B cell (primary cell): ENCODE measurements around the gene NOL4L. TPM values are rescaled to one million over a fixed set of nuclear protein-coding genes. Genes with fewer than 3 reads are reported as not detected.

Experiments
- ATAC-seq: fragments of 200-7000 bp; cut with Tn5 transposase; one replicate; pipeline ENCODE4 v1.10.0; 2021; ENCODE audit warnings: low read depth, mild to moderate bottlenecking, moderate number of reproducible peaks, moderate library complexity
- CTCF ChIA-PET: fragments of 350-600 bp; sonication (Branson Sonifier 250); formaldehyde crosslinking; loops from one replicate; lab custom pipeline; 2021; ENCODE audit warnings: antibody characterized with exemption, inconsistent platforms; lab: Charles Lee
- POLR2A ChIA-PET: fragments of 350-600 bp; sonication (Branson Sonifier 250); formaldehyde crosslinking; loops from one replicate; lab custom pipeline; 2021; ENCODE audit warnings: antibody characterized with exemption; lab: Charles Lee
- DNase-seq: peaks from one replicate; pipeline ENCODE4 v3.0.0; 2013
- H2AFZ ChIP-seq: 2 replicates; pipeline ENCODE4 v1.6.1; 2012; ENCODE audit warnings: mild to moderate bottlenecking, low read depth, low read length; ENCODE audit not compliant: insufficient read depth, poor library complexity, severe bottlenecking
- H3K27ac ChIP-seq, 2 donors: 1 replicate in 1 of 2; 2 replicates in 1 of 2; pipeline ENCODE4 v1.5.1; 2012 to 2013; ENCODE audit warnings: low read length in 2 of 2, mild to moderate bottlenecking in 2 of 2, moderate library complexity in 1 of 2
- H3K27me3 ChIP-seq, 4 experiments: fragments of 200-600 bp in 1 of 4; sonication (generic) in 1 of 4; replicated peaks in 1 of 4; 1 replicate in 2 of 4; 2 replicates in 2 of 4; pipeline versions ENCODE4 v1.6.1 to v1.7.0; 2013 to 2016; ENCODE audit warnings: low read length in 3 of 4, mild to moderate bottlenecking in 2 of 4, mixed read lengths in 1 of 4, moderate library complexity in 1 of 4; ENCODE audit not compliant: insufficient read depth in 4 of 4, control insufficient read depth in 3 of 4; ENCODE audit errors: control extremely low read depth in 1 of 4
- H3K36me3 ChIP-seq, 2 experiments: replicated peaks in 1 of 2; 1 replicate in 1 of 2; 2 replicates in 1 of 2; pipeline versions ENCODE4 v1.6.1 to v1.7.1; 2013; ENCODE audit warnings: low read length in 1 of 2; ENCODE audit not compliant: insufficient read depth in 2 of 2, control insufficient read depth in 1 of 2; ENCODE audit errors: control extremely low read depth in 1 of 2, extremely low read depth in 1 of 2
- H3K4me1 ChIP-seq, 2 donors: fragments of 200-600 bp in 1 of 2; sonication (generic) in 1 of 2; 1 replicate in 1 of 2; 2 replicates in 1 of 2; pipeline versions ENCODE4 v1.5.1 to v1.6.1; 2013 to 2017; ENCODE audit warnings: low read length in 2 of 2; ENCODE audit not compliant: control insufficient read depth in 2 of 2, insufficient read depth in 2 of 2
- H3K4me2 ChIP-seq: replicated peaks from 2 replicates; pipeline ENCODE3; 2012; ENCODE audit warnings: mild to moderate bottlenecking, low read depth, low read length; ENCODE audit not compliant: poor library complexity, severe bottlenecking
- H3K4me3 ChIP-seq, 5 experiments: fragments of 200-600 bp in 1 of 5; sonication (generic) in 1 of 5; 1 replicate in 3 of 5; 2 replicates in 2 of 5; pipeline versions ENCODE4 v1.5.1 to v1.7.0; 2011 to 2016; ENCODE audit warnings: low read length in 4 of 5, mild to moderate bottlenecking in 4 of 5, low read depth in 2 of 5, control low read depth in 1 of 5, moderate library complexity in 1 of 5; ENCODE audit not compliant: insufficient read depth in 1 of 5; ENCODE audit errors: control extremely low read depth in 1 of 5, extremely low read depth in 1 of 5
- H3K79me2 ChIP-seq: fragments of 200-600 bp; sonication (generic); one replicate; pipeline ENCODE4 v1.6.0; 2016; ENCODE audit warnings: low read length; ENCODE audit not compliant: control insufficient read depth, insufficient read depth
- H3K9ac ChIP-seq: fragments of 200-600 bp; sonication (generic); 2 replicates; pipeline ENCODE4 v1.6.1; 2017; ENCODE audit warnings: mild to moderate bottlenecking, low read length, moderate library complexity
- H3K9me3 ChIP-seq, 3 donors: one replicate each; pipeline versions ENCODE4 v1.6.1 to v1.7.1; 2013; ENCODE audit warnings: low read length in 2 of 3; ENCODE audit not compliant: control insufficient read depth in 2 of 3, insufficient read depth in 1 of 3; ENCODE audit errors: control extremely low read depth in 1 of 3
- H4K20me1 ChIP-seq: 2 replicates; pipeline ENCODE4 v1.6.0; 2012; ENCODE audit warnings: mild to moderate bottlenecking, low read length; ENCODE audit not compliant: insufficient read depth, control insufficient read depth, poor library complexity, severe bottlenecking
- H3K27ac Mint-ChIP-seq: one replicate; pipeline ENCODE4 v1.8.0; 2021; ENCODE audit warnings: mixed read lengths
- H3K27me3 Mint-ChIP-seq: one replicate; pipeline ENCODE4 v1.8.0; 2021; ENCODE audit warnings: mixed read lengths
- H3K4me1 Mint-ChIP-seq: one replicate; pipeline ENCODE4 v1.8.0; 2021; ENCODE audit warnings: mixed read lengths
- H3K4me3 Mint-ChIP-seq: one replicate; pipeline ENCODE4 v1.8.0; 2021; ENCODE audit warnings: mixed read lengths
- H3K9me3 Mint-ChIP-seq: one replicate; pipeline ENCODE4 v1.8.0; 2022; ENCODE audit warnings: mixed read lengths; ENCODE audit not compliant: insufficient read depth
- CTCF ChIP-seq: fragments of 200-600 bp; IDR thresholded peaks from one replicate; pipeline ENCODE4 v1.8.0; 2022; ENCODE audit warnings: antibody characterized with exemption, mild to moderate bottlenecking
- EZH2 ChIP-seq: IDR thresholded peaks from 2 replicates; pipeline ENCODE4 v1.6.1; 2012; ENCODE audit warnings: borderline replicate concordance, low read depth, mild to moderate bottlenecking, moderate library complexity, low read length; ENCODE audit not compliant: insufficient read depth, poor library complexity, severe bottlenecking
- WGBS: methylation state at CpG from one replicate; pipeline ENCODE4 v1.1.5; 2013; ENCODE audit warnings: missing lambda C conversion rate; ENCODE audit not compliant: insufficient coverage; 5-methylcytosine and 5-hydroxymethylcytosine counted together
- intact Hi-C: fragments of 100-400 bp; cut with micrococcal nuclease; formaldehyde crosslinking; loops from one replicate; pipeline ENCODE4 v1.10.0; 2022
- polyA plus RNA-seq: library from polyadenylated mRNA; depleted of rRNA; stranded (reverse); fragments of >200 nt; gene quantifications from 2 replicates; pipeline ENCODE4 v1.2.3, GENCODE V29; 2012
- total RNA-seq, 2 donors: library from RNA; stranded (reverse); fragments of 120-200 nt in 1 of 2; gene quantifications; 1 replicate in 1 of 2; 2 replicates in 1 of 2; pipeline versions ENCODE4 v1.2.3 to v1.2.4, GENCODE V29; 2013 to 2022

Gene NOL4L
- total and polyA plus RNA-seq, 2 donors (not counting 1 experiment from before 2014, with no cell fraction given): 6.5 to 7.9 TPM

GRCh38 chr20:32521780-32522525, 63.2 kb downstream of the NOL4L start:
- H3K27ac Mint-ChIP-seq: peak overlapping the region; percentile 20
- Histone ChIP-seq H3K4me2 (peak overlapping the region; percentile 60), H3K4me1 (peaks cover 31 to 32% of the 10 kb centered on the region in 2 donors), H4K20me1 (peaks cover 6% of the 10 kb centered on the region), H3K4me3 (no peak overlapping the region), H3K9ac (no peak overlapping the region), H3K27me3 (no peaks in the 10 kb centered on the region), H3K27ac (no peak overlapping the region), H2AFZ (peak overlapping the region; percentile 58), H3K9me3 (no peaks in the 10 kb centered on the region), H3K36me3 (peaks cover 0 to 5% of the 10 kb centered on the region in 2 experiments), H3K79me2 (no peaks in the 10 kb centered on the region)
- TF ChIP-seq CTCF: peak; percentile 80
- TF ChIP-seq EZH2: no peak
- H3K9me3 Mint-ChIP-seq: no peaks in the 10 kb centered on the region
- peak; percentile 70 for DNase-seq
- no peaks in the 10 kb centered on the region for H3K27me3 Mint-ChIP-seq
- intact Hi-C loops: loop anchor here (2.0 to 5.0 kb wide), 2 partner anchors 63 to 255 kb away; partner anchors contain the start of gene NOL4L
- H3K4me1 Mint-ChIP-seq: peaks cover 42% of the 10 kb centered on the region
- ATAC-seq: peak; percentile 60
- no peak overlapping the region for H3K4me3 Mint-ChIP-seq
- WGBS: 23% methylated on average over 14 of the region's 15 CpGs
- CTCF ChIA-PET: interaction anchor here (0.5 to 15.3 kb wide), 23 partner anchors 9 to 487 kb away, joined by 3 to 313 read pairs (median 5); partner anchors contain the start of gene C20orf203
- POLR2A ChIA-PET: interaction anchor here (0.7 to 2.0 kb wide), 4 partner anchors 14 to 131 kb away, joined by 3 to 6 read pairs (median 4); no protein-coding TSS in a partner anchor

GRCh38 chr20:32520927-32521203, 64.3 kb downstream of the NOL4L start:
- no peak overlapping the region for H3K4me3 ChIP-seq
- H3K27me3 ChIP-seq: no peaks in the 10 kb centered on the region
- 95% methylated on average over 2 of the region's 3 CpGs for WGBS
- no peak overlapping the region for H3K4me2 ChIP-seq
- peaks cover 21% of the 10 kb centered on the region in 2 donors for H3K4me1 ChIP-seq
- H3K4me3 Mint-ChIP-seq: no peak overlapping the region
- CTCF ChIA-PET: interaction anchor here (1.0 to 15.3 kb wide), 9 partner anchors 11 to 260 kb away, joined by 3 to 313 read pairs (median 21); partner anchors contain the start of genes C20orf203 and NOL4L
- no peak for ATAC-seq
- no peaks in the 10 kb centered on the region for H3K9me3 Mint-ChIP-seq
- H3K36me3 ChIP-seq: peaks cover 0 to 3% of the 10 kb centered on the region in 2 experiments
- H3K9me3 ChIP-seq: no peaks in the 10 kb centered on the region
- H3K27ac ChIP-seq: no peak overlapping the region
- intact Hi-C loops: loop anchor here (5.0 kb wide), 1 partner anchor 256 kb away; no protein-coding TSS in a partner anchor
- POLR2A ChIA-PET: no interaction called here
- no peak overlapping the region for H3K27ac Mint-ChIP-seq
- H3K4me1 Mint-ChIP-seq: peaks cover 32% of the 10 kb centered on the region
- H4K20me1 ChIP-seq: peaks cover 6% of the 10 kb centered on the region
- DNase-seq: no peak
- H2AFZ ChIP-seq: no peak overlapping the region
- H3K79me2 ChIP-seq: no peaks in the 10 kb centered on the region
- no peak overlapping the region for H3K9ac ChIP-seq
- no peak for TF ChIP-seq EZH2
- TF ChIP-seq CTCF: no peak
- no peaks in the 10 kb centered on the region for H3K27me3 Mint-ChIP-seq
